Motor neuron (in vitro differentiated cells): ENCODE measurements around the gene DCP1A. TPM values are rescaled to one million over a fixed set of nuclear protein-coding genes. Genes with fewer than 3 reads are reported as not detected.

ENCODE experiments used
- ATAC-seq, 8 experiments: fragments of 200-7000 bp; cut with Tn5 transposase; replicated peaks in 6 of 8; 2 replicates each; pipeline ENCODE4 v1.8.0; 2021; ENCODE audit warnings: mild to moderate bottlenecking in 8 of 8, moderate library complexity in 8 of 8
- H3K27ac ChIP-seq, 2 donors: fragments of 250-450 bp; sonication (Bioruptor Pico); 2 replicates each; pipeline ENCODE4 v1.9.0; 2021; ENCODE audit warnings: antibody characterized with exemption in 2 of 2, mild to moderate bottlenecking in 2 of 2, moderate library complexity in 1 of 2
- H3K4me1 ChIP-seq, 2 donors: fragments of 250-450 bp; sonication (Bioruptor Pico); replicated peaks in 1 of 2; 2 replicates each; pipeline ENCODE4 v1.6.1; 2021; ENCODE audit warnings: antibody characterized with exemption in 2 of 2, mild to moderate bottlenecking in 2 of 2, moderate library complexity in 1 of 2
- H3K4me3 ChIP-seq, 5 donors: fragments of 250-450 bp; sonication (Bioruptor Pico); 2 replicates each; pipeline ENCODE4 v1.9.0; 2021; ENCODE audit warnings: antibody characterized with exemption in 5 of 5, mild to moderate bottlenecking in 5 of 5, moderate library complexity in 4 of 5
- WGBS, 10 experiments: fragments of 450-650 bp; shearing (Covaris generic); methylation state at CpG; one replicate each; pipeline ENCODE4 v1.0.0; 2022; 5-methylcytosine and 5-hydroxymethylcytosine counted together
- in situ Hi-C, 9 experiments: fragments of 400-800 bp; cut with MboI; loops; one replicate each; pipeline ENCODE4 v1.15.0; 2021; ENCODE audit warnings: low sequenced_read_pairs in 9 of 9, low pct_unique_long_range_greater_than_20kb in 2 of 9; ENCODE audit not compliant: unreplicated experiment in 9 of 9
- total RNA-seq, 8 experiments: library from RNA; unstranded; fragments of 300-600 nt; gene quantifications; 2 replicates each; pipeline versions ENCODE4 v1.2.3 to v1.2.4, GENCODE V29; 2022

The DCP1A gene
- total RNA-seq, 8 experiments from 2014 or later = 9.9 to 28.7 (median 20.5) TPM

- WGBS, 10 experiments = 27 to 100% (median 93%) methylated on average over 1 to 3 of the region's 9 CpGs; no CpG with 5 or more reads in 4 of the 10 experiments
- ATAC-seq = peak; percentile 12 to 92 (median 78)
Observed at GRCh38 chr3:53236112-53236841, 111.1 kb downstream of the DCP1A start.

GRCh38 chr3:53235545-53235944 lies 111.8 kb downstream of the DCP1A start:
- H3K4me1 ChIP-seq = peaks cover 0 to 7% of the 10 kb centered on the region in 2 donors
- in situ Hi-C loops = no loop called here
- no peak overlapping the region for H3K4me3 ChIP-seq
- H3K27ac ChIP-seq = no peak overlapping the region
- no peak for ATAC-seq
- 67 to 70% methylated on average over 1 to 2 of the region's 6 CpGs; no CpG with 5 or more reads in 8 of the 10 experiments for WGBS, 10 experiments

More at GRCh38 chr3:53236112-53236841, 111.1 kb downstream of the DCP1A start:
- in situ Hi-C loops = no loop called here
- Histone ChIP-seq H3K4me1 (peaks cover 0 to 7% of the 10 kb centered on the region in 2 donors), H3K27ac (peak overlapping the region in 1 of 2 donors; percentile 60), H3K4me3 (no peak overlapping the region)

DNA sequence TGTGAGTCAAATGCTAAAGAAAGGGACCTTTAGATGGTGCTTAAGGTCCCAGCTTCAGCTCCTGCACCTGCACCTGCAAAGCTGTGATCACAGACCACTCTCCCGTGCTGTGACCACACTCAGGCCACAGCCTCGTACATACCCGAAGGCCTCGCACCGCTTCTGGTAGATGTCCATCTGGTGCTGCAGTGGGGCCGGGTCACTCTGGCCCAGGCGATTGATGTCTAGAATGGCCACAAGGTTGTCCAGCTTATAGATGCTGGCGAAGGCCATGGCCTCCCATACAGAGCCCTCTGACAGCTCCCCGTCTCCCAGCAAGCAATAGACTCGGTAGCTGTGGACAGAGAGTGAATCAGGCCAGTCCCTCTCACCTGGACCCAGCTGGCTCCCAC lies 112.5 kb downstream of the DCP1A start:
- WGBS, 10 experiments = 90 to 100% (median 98%) methylated on average over 1 to 6 of the region's 10 CpGs; no CpG with 5 or more reads in 6 of the 10 experiments
- Histone ChIP-seq H3K27ac (no peak overlapping the region), H3K4me1 (peaks cover 0 to 7% of the 10 kb centered on the region in 2 donors), H3K4me3 (no peak overlapping the region)
- no peak for ATAC-seq
- in situ Hi-C loops = no loop called here

DNA sequence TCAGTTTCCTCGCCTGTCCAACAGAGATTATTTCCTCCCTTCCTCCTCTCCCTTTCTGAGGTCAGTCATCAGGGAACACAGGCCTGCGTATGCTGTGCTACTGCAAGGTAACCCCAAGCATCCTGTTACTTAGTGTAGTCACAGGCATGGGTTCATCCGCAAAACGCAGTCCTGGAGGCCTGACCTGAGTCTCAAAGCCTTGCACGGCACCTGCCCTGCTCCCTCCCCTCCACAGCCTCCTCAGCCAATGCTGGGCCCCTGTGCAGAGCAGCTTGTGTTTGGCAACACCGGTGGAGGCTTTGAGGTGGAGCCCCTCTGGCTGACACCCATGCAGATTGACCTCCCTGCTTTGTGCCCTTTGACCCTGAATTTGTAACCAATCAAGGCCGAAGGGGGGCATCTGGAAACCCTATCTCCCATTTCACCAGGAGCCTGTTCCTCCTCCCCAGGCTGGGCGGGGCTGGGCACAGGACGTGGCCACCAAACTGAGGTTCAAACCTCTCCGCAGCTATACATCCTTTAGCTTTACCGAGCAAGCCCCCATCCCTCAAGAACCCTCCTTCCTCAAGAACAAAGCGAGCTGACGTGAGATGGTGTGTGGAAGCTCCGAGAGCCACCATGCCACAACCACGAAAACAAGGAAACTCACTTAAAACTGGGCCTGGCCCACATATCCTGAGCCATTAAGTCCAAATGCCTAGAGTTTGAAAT lies 113.1 kb downstream of the DCP1A start:
- Histone ChIP-seq H3K4me3 (no peak overlapping the region), H3K4me1 (peaks cover 0 to 7% of the 10 kb centered on the region in 2 donors), H3K27ac (no peak overlapping the region)
- in situ Hi-C loops = no loop called here
- ATAC-seq = no peak
- WGBS, 10 experiments = 44 to 98% (median 84%) methylated on average over 3 to 9 of the region's 15 CpGs; no CpG with 5 or more reads in 4 of the 10 experiments

Other genes starting within 250 kb of the DCP1A start
- 10 to 100 TPM in 4 of 8 experiments, 1 to 10 TPM in 4; 6.7 to 26.6 (median 10.0) TPM for gene RFT1, start 217.1 kb downstream of the DCP1A start, total RNA-seq
- 1 to 10 TPM in 7 of 8 experiments, under 1 TPM in 1; 0.49 to 8.0 (median 1.9) TPM for gene PRKCD, start 186.3 kb downstream of the DCP1A start, total RNA-seq
- gene TKT, start 91.5 kb downstream of the DCP1A start, total RNA-seq = 100 to 1,000 TPM in 6 of 8 experiments, 10 to 100 TPM in 2; 87.0 to 697 (median 139) TPM
- 10 to 100 TPM in 3 of 8 experiments, 1 to 10 TPM in 5; 1.2 to 15.3 (median 5.9) TPM for gene CACNA1D, start 147.1 kb upstream of the DCP1A start, total RNA-seq